GM08714 (cell line): ENCODE data around the gene GPR176.
A peak's percentile ranks its signal among the peaks of the same experiment; 100 is the strongest.

Experiments
- H3K4me3 ChIP-seq: fragments of 200-500 bp; sonication (Bioruptor generic); 2 replicates; pipeline ENCODE4 v1.5.1; 2014; ENCODE audit warnings: mild to moderate bottlenecking, low read length, inconsistent platforms
- ZNF274 ChIP-seq: IDR thresholded peaks from 2 replicates; pipeline ENCODE4 v1.6.1; 2012; ENCODE audit warnings: mild to moderate bottlenecking, low read depth, low read length

The GPR176 gene, protein sequence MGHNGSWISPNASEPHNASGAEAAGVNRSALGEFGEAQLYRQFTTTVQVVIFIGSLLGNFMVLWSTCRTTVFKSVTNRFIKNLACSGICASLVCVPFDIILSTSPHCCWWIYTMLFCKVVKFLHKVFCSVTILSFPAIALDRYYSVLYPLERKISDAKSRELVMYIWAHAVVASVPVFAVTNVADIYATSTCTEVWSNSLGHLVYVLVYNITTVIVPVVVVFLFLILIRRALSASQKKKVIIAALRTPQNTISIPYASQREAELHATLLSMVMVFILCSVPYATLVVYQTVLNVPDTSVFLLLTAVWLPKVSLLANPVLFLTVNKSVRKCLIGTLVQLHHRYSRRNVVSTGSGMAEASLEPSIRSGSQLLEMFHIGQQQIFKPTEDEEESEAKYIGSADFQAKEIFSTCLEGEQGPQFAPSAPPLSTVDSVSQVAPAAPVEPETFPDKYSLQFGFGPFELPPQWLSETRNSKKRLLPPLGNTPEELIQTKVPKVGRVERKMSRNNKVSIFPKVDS

DNA sequence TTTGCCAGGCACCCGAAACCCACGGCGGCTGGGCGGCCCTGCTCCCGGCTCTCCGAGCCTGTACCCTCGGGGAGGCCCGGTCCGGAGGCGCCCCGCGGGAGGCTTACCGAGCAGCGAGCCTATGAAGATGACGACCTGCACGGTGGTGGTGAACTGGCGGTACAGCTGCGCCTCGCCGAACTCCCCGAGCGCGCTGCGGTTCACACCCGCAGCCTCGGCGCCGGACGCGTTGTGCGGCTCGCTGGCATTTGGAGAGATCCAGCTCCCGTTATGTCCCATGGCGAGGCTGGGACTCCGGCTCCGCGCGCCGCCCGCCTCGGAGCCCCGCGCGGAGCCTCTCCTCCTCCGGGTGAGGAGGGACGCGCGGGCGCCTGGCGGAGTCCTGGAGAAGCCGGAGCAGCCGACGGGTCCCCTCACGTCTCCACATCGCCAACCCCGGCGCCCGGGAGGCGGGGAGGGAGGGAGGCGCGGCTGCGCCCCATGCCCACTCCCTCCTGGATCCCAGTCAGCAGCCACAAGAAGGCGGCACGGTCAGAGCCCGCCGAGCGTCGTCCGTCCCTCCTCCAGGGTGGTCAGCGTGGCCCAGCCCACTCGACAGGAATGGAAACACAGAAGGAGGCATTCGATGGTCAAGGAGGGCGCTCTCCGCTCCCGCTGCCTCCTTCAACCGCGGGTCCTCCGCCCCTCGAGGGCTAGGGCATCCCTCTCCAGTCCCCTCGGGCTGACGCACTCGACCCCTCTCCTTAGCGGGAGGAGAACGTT, at the start of gene GPR176:
Gene GPR176, minus strand, starts transcription at position 519 of the 762 bp plus-strand sequence. Its CDS starts 240 bp downstream, at position 279.
- no peak for TF ChIP-seq ZNF274
- H3K4me3 ChIP-seq = peak within 1 kb of the TSS; percentile 87

DNA sequence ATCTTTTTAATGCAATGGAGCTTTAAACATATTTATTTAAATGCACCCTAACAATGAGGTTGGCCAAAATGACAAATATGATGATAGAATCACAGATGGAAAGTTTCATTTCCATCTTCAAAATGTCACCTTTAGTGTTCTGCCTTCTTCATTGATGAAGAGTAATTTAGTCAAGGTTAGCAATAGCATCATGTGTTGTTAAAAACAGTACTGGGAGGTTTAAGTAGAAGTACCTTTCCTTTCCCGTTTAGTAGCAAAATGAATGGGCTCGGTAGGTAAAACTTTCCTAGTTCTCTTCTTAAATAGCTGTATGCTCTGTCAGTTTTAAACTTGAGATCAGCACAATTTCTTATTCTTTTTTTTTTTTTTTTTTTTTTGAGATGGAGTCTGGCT, 48.9 kb upstream of the GPR176 start:
- no peak for TF ChIP-seq ZNF274

GRCh38 chr15:39968273-39969001, 48.4 kb upstream of the GPR176 start:
- H3K4me3 ChIP-seq = no peak overlapping the region
- no peak for TF ChIP-seq ZNF274

More for the DNA sequence above, 48.9 kb upstream of the GPR176 start:
- no peak overlapping the region for H3K4me3 ChIP-seq

GRCh38 chr15:39966521-39966920, 46.5 kb upstream of the GPR176 start:
- no peak for TF ChIP-seq ZNF274
- H3K4me3 ChIP-seq = no peak overlapping the region

DNA sequence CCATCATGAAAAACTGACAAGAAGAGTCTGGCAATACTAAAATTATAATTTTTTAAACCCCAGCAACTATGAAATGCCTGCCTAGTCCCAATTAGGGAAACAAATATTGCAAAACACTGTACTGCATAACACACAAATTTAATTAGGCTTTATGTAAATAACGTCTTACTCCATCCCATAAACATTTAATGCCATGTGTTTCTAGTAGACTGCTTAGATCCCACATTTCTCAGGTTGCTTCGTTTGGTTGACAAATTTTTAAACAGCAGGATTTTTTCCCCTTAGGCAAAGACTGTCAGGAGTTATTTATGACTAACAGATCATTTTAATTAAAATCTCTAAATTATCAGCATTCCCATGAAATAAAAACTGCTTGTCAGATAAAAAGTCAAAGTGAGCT, 43.7 kb upstream of the GPR176 start:
- no peak for TF ChIP-seq ZNF274
- no peak overlapping the region for H3K4me3 ChIP-seq

- no peak for TF ChIP-seq ZNF274
- no peak overlapping the region for H3K4me3 ChIP-seq
Measured at GRCh38 chr15:39961051-39961450, 41.0 kb upstream of the GPR176 start.

DNA sequence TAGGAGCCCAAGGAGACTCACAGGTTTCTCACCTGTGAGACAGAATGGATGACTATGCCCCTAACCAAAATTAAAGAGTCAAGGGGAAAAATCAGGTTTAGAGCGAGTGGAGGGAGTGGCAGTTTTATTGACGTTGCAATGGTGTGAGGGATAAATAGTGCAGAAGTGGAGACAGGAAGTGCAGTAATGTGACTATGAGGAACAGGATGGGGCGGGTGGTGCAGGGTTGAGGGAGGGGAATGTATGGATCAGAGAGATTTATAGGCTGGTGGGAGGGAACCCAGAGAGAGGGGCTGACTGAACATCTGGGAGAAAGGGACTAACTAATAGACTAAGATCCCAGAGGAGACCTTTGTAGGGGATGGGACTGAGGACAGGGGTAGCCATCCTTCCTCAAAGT, 40.3 kb upstream of the GPR176 start:
- no peak for TF ChIP-seq ZNF274
- no peak overlapping the region for H3K4me3 ChIP-seq

GRCh38 chr15:39959411-39959810, 39.3 kb upstream of the GPR176 start:
- H3K4me3 ChIP-seq = no peak overlapping the region
- no peak for TF ChIP-seq ZNF274

GRCh38 chr15:39957481-39957880, 37.4 kb upstream of the GPR176 start:
- H3K4me3 ChIP-seq = no peak overlapping the region
- TF ChIP-seq ZNF274 = no peak

GRCh38 chr15:39953521-39953920, 33.5 kb upstream of the GPR176 start:
- TF ChIP-seq ZNF274 = no peak

GRCh38 chr15:39951561-39951960, 31.5 kb upstream of the GPR176 start:
- TF ChIP-seq ZNF274 = no peak
- H3K4me3 ChIP-seq = no peak overlapping the region

More at GRCh38 chr15:39953521-39953920, 33.5 kb upstream of the GPR176 start:
- H3K4me3 ChIP-seq = no peak overlapping the region

GRCh38 chr15:39948817-39949216, 28.8 kb upstream of the GPR176 start:
- TF ChIP-seq ZNF274 = no peak
- no peak overlapping the region for H3K4me3 ChIP-seq

- no peak overlapping the region for H3K4me3 ChIP-seq
- no peak for TF ChIP-seq ZNF274
Measured at GRCh38 chr15:39947401-39948197, 27.5 kb upstream of the GPR176 start.

GRCh38 chr15:39946862-39947261, 26.8 kb upstream of the GPR176 start:
- no peak overlapping the region for H3K4me3 ChIP-seq
- TF ChIP-seq ZNF274 = no peak
